Trophoblast cell (in vitro differentiated cells and primary cell): Measurements from ENCODE around the gene LPAR1.

ENCODE experiments used
- DNase-seq, 2 donors: peaks; one replicate each; pipeline ENCODE4 v3.0.0-alpha.2; 2016
- H2AFZ ChIP-seq: 2 replicates; pipeline ENCODE4 v1.6.1; 2013; ENCODE audit warnings: low read length, moderate library complexity, mild to moderate bottlenecking; ENCODE audit not compliant: insufficient read depth, poor library complexity
- H2AK5ac ChIP-seq: 2 replicates; pipeline ENCODE4 v1.6.1; 2013; ENCODE audit warnings: mild to moderate bottlenecking, low read length
- H2BK120ac ChIP-seq: 2 replicates; pipeline ENCODE4 v1.6.1; 2013; ENCODE audit warnings: low read length, mild to moderate bottlenecking, moderate library complexity; ENCODE audit not compliant: insufficient read depth, poor library complexity
- H2BK12ac ChIP-seq: 2 replicates; pipeline ENCODE4 v1.6.1; 2013; ENCODE audit warnings: mild to moderate bottlenecking, low read length, moderate library complexity
- H2BK5ac ChIP-seq: 2 replicates; pipeline ENCODE4 v1.6.1; 2013; ENCODE audit warnings: low read length, low read depth, moderate library complexity, mild to moderate bottlenecking; ENCODE audit not compliant: poor library complexity
- H3K14ac ChIP-seq: 2 replicates; pipeline ENCODE4 v1.6.1; 2013; ENCODE audit warnings: mild to moderate bottlenecking, low read length
- H3K18ac ChIP-seq: 2 replicates; pipeline ENCODE4 v1.6.1; 2013; ENCODE audit warnings: mild to moderate bottlenecking, low read length
- H3K23ac ChIP-seq: 2 replicates; pipeline ENCODE4 v1.6.1; 2013; ENCODE audit warnings: low read length
- H3K27ac ChIP-seq: 2 replicates; pipeline ENCODE4 v1.5.1; 2013; ENCODE audit warnings: low read depth, mild to moderate bottlenecking, inconsistent platforms, low read length, moderate library complexity
- H3K27me3 ChIP-seq: 2 replicates; pipeline ENCODE4 v1.6.1; 2013; ENCODE audit warnings: inconsistent platforms, mild to moderate bottlenecking, low read length, moderate library complexity; ENCODE audit not compliant: insufficient read depth
- H3K36me3 ChIP-seq, 2 experiments: 1 replicate in 1 of 2; 2 replicates in 1 of 2; pipeline ENCODE4 v1.6.1; 2013; ENCODE audit warnings: low read length in 2 of 2, mild to moderate bottlenecking in 2 of 2, moderate library complexity in 1 of 2; ENCODE audit not compliant: insufficient read depth in 2 of 2, control insufficient read depth in 1 of 2
- H3K4ac ChIP-seq: 2 replicates; pipeline ENCODE4 v1.6.1; 2013; ENCODE audit warnings: low read depth, mild to moderate bottlenecking, low read length, moderate library complexity
- H3K4me1 ChIP-seq, 2 experiments: 1 replicate in 1 of 2; 2 replicates in 1 of 2; pipeline ENCODE4 v1.6.1; 2013; ENCODE audit warnings: low read length in 2 of 2, mild to moderate bottlenecking in 2 of 2, moderate library complexity in 1 of 2; ENCODE audit not compliant: insufficient read depth in 2 of 2, control insufficient read depth in 1 of 2
- H3K4me2 ChIP-seq: 2 replicates; pipeline ENCODE4 v1.6.1; 2013; ENCODE audit warnings: inconsistent platforms, mild to moderate bottlenecking, low read length, moderate library complexity
- H3K4me3 ChIP-seq: 2 replicates; pipeline ENCODE4 v1.5.1; 2013; ENCODE audit warnings: mild to moderate bottlenecking, low read depth, low read length, inconsistent platforms
- H3K79me1 ChIP-seq: one replicate; pipeline ENCODE4 v1.6.1; 2013; ENCODE audit warnings: low read length
- H3K79me2 ChIP-seq: 2 replicates; pipeline ENCODE4 v1.6.1; 2013; ENCODE audit warnings: low read length, mild to moderate bottlenecking; ENCODE audit not compliant: control insufficient read depth, insufficient read depth, poor library complexity
- H3K9ac ChIP-seq: 2 replicates; pipeline ENCODE4 v1.6.1; 2013; ENCODE audit warnings: mild to moderate bottlenecking, low read length
- H3K9me3 ChIP-seq: 2 replicates; pipeline ENCODE4 v1.6.1; 2013; ENCODE audit warnings: low read depth, mild to moderate bottlenecking, control low read depth, inconsistent platforms, low read length; ENCODE audit not compliant: insufficient read depth
- H4K12ac ChIP-seq: 2 replicates; pipeline ENCODE4 v1.6.1; 2013; ENCODE audit warnings: low read depth, mild to moderate bottlenecking, low read length, moderate library complexity
- H4K8ac ChIP-seq: 2 replicates; pipeline ENCODE4 v1.6.1; 2013; ENCODE audit warnings: low read depth, mild to moderate bottlenecking, low read length, moderate library complexity
- H4K91ac ChIP-seq: one replicate; pipeline ENCODE4 v1.6.1; 2013; ENCODE audit warnings: low read depth, mild to moderate bottlenecking, low read length, moderate library complexity
- WGBS: extraction: QIAGEN DNeasy Blood & Tissue Kit; methylation state at CpG from one replicate; pipeline ENCODE4 v1.1.7; 2013; ENCODE audit warnings: missing lambda C conversion rate; ENCODE audit not compliant: insufficient read length, insufficient coverage; ENCODE audit errors: extremely low coverage; 5-methylcytosine and 5-hydroxymethylcytosine counted together

Gene LPAR1

DNA sequence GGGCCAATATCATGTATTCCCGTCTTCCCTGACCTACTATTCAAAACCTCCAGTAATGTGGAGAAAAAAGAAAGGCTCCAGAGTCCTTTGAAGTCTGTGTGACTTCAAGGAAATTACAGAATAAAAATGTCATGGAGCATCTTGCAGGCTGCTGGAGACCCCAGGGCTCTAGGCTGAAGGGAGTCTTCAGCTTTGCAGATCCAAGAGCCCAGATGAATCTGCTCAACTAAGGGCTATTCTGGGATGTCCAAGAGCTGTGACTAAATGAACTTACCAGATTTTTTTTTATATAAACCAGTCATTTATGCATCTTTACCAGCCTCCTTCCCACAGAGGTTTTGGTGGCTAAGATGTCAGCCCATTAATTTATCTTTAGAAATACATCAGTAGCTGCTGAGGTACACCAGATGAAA is 202.4 kb downstream of the LPAR1 start:
- H2AK5ac ChIP-seq: no peak overlapping the region
- no peak overlapping the region for H3K18ac ChIP-seq
- no peak overlapping the region for H2BK12ac ChIP-seq
- no peak overlapping the region for H4K12ac ChIP-seq
- no peak overlapping the region for H3K9ac ChIP-seq
- H3K14ac ChIP-seq: no peak overlapping the region
- peak overlapping the region; percentile 45 for H3K27ac ChIP-seq
- no peak overlapping the region for H4K8ac ChIP-seq
- H3K4me2 ChIP-seq: peak overlapping the region; percentile 29
- H2BK120ac ChIP-seq: no peak overlapping the region
- H3K4ac ChIP-seq: no peak overlapping the region
- no peak overlapping the region for H2AFZ ChIP-seq
- no CpG with 5 or more reads among the region's 1 CpG for WGBS
- H3K79me1 ChIP-seq: peaks cover 2% of the 10 kb centered on the region
- no peak overlapping the region for H3K23ac ChIP-seq
- H2BK5ac ChIP-seq: no peak overlapping the region
- H3K9me3 ChIP-seq: no peaks in the 10 kb centered on the region
- H3K4me1 ChIP-seq: peaks cover 0 to 3% of the 10 kb centered on the region in 2 experiments
- no peak overlapping the region for H3K4me3 ChIP-seq
- H3K79me2 ChIP-seq: no peaks in the 10 kb centered on the region
- no peak for DNase-seq
- H3K27me3 ChIP-seq: no peaks in the 10 kb centered on the region
- H4K91ac ChIP-seq: no peak overlapping the region
- no peaks in the 10 kb centered on the region for H3K36me3 ChIP-seq

- H3K4me3 ChIP-seq: no peak overlapping the region
- H3K36me3 ChIP-seq: no peaks in the 10 kb centered on the region
- no peak overlapping the region for H2BK12ac ChIP-seq
- H3K79me2 ChIP-seq: no peaks in the 10 kb centered on the region
- no peak overlapping the region for H2BK5ac ChIP-seq
- no peak overlapping the region for H3K14ac ChIP-seq
- no peak overlapping the region for H3K23ac ChIP-seq
- no peak overlapping the region for H2AFZ ChIP-seq
- H4K12ac ChIP-seq: no peak overlapping the region
- H3K79me1 ChIP-seq: peaks cover 2% of the 10 kb centered on the region
- peaks cover 0 to 3% of the 10 kb centered on the region in 2 experiments for H3K4me1 ChIP-seq
- H3K9me3 ChIP-seq: no peaks in the 10 kb centered on the region
- no peak overlapping the region for H3K18ac ChIP-seq
- DNase-seq: peak in 1 of 2 donors; percentile 41
- H3K9ac ChIP-seq: no peak overlapping the region
- H4K91ac ChIP-seq: no peak overlapping the region
- no peak overlapping the region for H3K4me2 ChIP-seq
- no peak overlapping the region for H3K4ac ChIP-seq
- H2BK120ac ChIP-seq: no peak overlapping the region
- H3K27ac ChIP-seq: peak overlapping the region; percentile 45
- no peak overlapping the region for H4K8ac ChIP-seq
- no peak overlapping the region for H2AK5ac ChIP-seq
- no CpG with 5 or more reads among the region's 3 CpGs for WGBS
- H3K27me3 ChIP-seq: no peaks in the 10 kb centered on the region
These were observed 202.9 kb downstream of the LPAR1 start for GRCh38 chr9:110835404-110835803.

DNA sequence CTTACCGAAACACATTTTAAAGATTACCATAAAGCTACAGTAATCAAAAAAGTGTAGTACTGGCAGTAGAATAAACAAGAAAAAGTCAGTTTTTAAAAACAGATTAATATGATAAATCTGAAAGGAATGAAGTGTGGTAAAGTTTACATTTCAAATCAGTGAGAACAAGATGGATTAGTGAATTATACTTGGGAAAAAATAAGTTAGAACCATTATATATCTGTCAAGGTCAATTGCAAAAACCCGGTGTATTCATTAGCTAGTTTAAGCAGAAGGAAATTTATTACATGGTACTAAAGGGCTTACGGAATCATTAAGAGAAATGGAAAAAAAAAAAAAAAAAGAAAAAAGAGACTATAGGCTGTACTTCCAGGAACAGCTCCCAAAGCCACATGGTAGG is 205.3 kb downstream of the LPAR1 start:
- Histone ChIP-seq H3K79me1 (peaks cover 2% of the 10 kb centered on the region), H3K4me3 (no peak overlapping the region), H3K4ac (no peak overlapping the region), H3K9ac (no peak overlapping the region), H2AK5ac (no peak overlapping the region), H4K12ac (no peak overlapping the region), H3K27me3 (no peaks in the 10 kb centered on the region), H4K8ac (no peak overlapping the region), H3K4me1 (peaks cover 0 to 3% of the 10 kb centered on the region in 2 experiments), H3K4me2 (no peak overlapping the region), H3K23ac (no peak overlapping the region), H2BK120ac (no peak overlapping the region), H2BK12ac (no peak overlapping the region), H3K27ac (no peak overlapping the region), H3K36me3 (no peaks in the 10 kb centered on the region), H4K91ac (no peak overlapping the region), H2AFZ (no peak overlapping the region), H2BK5ac (no peak overlapping the region), H3K79me2 (no peaks in the 10 kb centered on the region), H3K14ac (no peak overlapping the region), H3K18ac (no peak overlapping the region), H3K9me3 (no peaks in the 10 kb centered on the region)
- no CpG with 5 or more reads among the region's 3 CpGs for WGBS
- DNase-seq: no peak

DNA sequence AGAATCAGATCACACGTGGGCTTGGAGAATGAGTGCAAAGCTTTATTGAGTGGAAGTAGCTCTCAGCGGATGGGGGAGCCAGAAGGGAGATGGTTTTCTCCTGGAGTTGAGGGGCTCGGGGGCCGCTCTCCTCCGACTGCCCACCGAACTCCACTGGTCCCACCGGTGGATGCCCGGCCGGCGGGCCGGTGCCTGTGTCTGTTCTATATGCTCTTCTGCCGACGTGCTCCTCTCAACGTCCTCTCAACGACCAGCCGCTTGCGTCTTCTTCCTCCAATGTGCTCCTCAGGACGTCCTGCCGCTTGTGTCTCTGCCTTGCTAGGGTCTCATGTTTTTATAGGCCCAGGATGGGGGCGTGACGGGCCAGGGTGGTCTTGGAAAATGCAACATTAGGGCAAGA is 207.8 kb downstream of the LPAR1 start:
- no peak overlapping the region for H4K12ac ChIP-seq
- H3K79me1 ChIP-seq: no peaks in the 10 kb centered on the region
- H3K4me1 ChIP-seq: no peaks in the 10 kb centered on the region
- no peak overlapping the region for H3K9ac ChIP-seq
- no peak overlapping the region for H4K91ac ChIP-seq
- H3K23ac ChIP-seq: no peak overlapping the region
- H3K4ac ChIP-seq: no peak overlapping the region
- H3K9me3 ChIP-seq: no peaks in the 10 kb centered on the region
- no peak overlapping the region for H2AK5ac ChIP-seq
- H3K14ac ChIP-seq: no peak overlapping the region
- H2BK12ac ChIP-seq: no peak overlapping the region
- H3K18ac ChIP-seq: no peak overlapping the region
- DNase-seq: no peak
- H4K8ac ChIP-seq: no peak overlapping the region
- H2BK5ac ChIP-seq: no peak overlapping the region
- H3K36me3 ChIP-seq: no peaks in the 10 kb centered on the region
- H3K27me3 ChIP-seq: no peaks in the 10 kb centered on the region
- no peak overlapping the region for H3K27ac ChIP-seq
- no peak overlapping the region for H2BK120ac ChIP-seq
- no peak overlapping the region for H2AFZ ChIP-seq
- H3K4me3 ChIP-seq: no peak overlapping the region
- H3K79me2 ChIP-seq: no peaks in the 10 kb centered on the region
- WGBS: no CpG with 5 or more reads among the region's 21 CpGs
- no peak overlapping the region for H3K4me2 ChIP-seq
